ENCODE data around the gene CACNA2D4.

The CACNA2D4 gene

DNA sequence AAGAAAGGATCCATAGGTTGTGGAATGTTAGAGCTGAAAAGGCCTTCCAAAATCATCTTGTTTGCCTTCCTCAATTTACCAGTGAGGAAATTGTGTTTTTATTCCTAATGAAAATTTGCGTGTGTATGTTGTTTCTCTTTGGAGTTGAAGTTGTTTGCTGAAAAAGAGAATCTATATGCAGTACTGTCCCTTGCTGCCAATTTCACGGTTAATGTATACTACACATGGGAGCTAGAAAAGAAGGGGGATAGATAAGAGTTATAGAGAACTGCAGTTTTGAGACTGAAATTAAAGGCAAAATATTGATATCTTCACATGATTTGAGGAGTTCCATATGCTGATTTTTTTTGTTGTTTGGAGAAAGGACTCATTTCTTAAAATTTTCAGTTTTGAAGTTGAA lies 160.1 kb downstream of the CACNA2D4 start:
- TF ChIP-seq, protein P1, sequence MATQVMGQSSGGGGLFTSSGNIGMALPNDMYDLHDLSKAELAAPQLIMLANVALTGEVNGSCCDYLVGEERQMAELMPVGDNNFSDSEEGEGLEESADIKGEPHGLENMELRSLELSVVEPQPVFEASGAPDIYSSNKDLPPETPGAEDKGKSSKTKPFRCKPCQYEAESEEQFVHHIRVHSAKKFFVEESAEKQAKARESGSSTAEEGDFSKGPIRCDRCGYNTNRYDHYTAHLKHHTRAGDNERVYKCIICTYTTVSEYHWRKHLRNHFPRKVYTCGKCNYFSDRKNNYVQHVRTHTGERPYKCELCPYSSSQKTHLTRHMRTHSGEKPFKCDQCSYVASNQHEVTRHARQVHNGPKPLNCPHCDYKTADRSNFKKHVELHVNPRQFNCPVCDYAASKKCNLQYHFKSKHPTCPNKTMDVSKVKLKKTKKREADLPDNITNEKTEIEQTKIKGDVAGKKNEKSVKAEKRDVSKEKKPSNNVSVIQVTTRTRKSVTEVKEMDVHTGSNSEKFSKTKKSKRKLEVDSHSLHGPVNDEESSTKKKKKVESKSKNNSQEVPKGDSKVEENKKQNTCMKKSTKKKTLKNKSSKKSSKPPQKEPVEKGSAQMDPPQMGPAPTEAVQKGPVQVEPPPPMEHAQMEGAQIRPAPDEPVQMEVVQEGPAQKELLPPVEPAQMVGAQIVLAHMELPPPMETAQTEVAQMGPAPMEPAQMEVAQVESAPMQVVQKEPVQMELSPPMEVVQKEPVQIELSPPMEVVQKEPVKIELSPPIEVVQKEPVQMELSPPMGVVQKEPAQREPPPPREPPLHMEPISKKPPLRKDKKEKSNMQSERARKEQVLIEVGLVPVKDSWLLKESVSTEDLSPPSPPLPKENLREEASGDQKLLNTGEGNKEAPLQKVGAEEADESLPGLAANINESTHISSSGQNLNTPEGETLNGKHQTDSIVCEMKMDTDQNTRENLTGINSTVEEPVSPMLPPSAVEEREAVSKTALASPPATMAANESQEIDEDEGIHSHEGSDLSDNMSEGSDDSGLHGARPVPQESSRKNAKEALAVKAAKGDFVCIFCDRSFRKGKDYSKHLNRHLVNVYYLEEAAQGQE (IDR thresholded peaks at IDR 0.05; ENCODE audit: insufficient replicate concordance, low read depth): no peak
- TF ChIP-seq SPI1 (IDR thresholded peaks at IDR 0.05; ENCODE audit: borderline replicate concordance, low read depth) (no peak), POLR2AphosphoS5 (IDR thresholded peaks at IDR 0.05; ENCODE audit: low read depth) (no peak), GABPA (IDR thresholded peaks at IDR 0.05; ENCODE audit: low read depth) (no peak)
- TF ChIP-seq, protein P2, sequence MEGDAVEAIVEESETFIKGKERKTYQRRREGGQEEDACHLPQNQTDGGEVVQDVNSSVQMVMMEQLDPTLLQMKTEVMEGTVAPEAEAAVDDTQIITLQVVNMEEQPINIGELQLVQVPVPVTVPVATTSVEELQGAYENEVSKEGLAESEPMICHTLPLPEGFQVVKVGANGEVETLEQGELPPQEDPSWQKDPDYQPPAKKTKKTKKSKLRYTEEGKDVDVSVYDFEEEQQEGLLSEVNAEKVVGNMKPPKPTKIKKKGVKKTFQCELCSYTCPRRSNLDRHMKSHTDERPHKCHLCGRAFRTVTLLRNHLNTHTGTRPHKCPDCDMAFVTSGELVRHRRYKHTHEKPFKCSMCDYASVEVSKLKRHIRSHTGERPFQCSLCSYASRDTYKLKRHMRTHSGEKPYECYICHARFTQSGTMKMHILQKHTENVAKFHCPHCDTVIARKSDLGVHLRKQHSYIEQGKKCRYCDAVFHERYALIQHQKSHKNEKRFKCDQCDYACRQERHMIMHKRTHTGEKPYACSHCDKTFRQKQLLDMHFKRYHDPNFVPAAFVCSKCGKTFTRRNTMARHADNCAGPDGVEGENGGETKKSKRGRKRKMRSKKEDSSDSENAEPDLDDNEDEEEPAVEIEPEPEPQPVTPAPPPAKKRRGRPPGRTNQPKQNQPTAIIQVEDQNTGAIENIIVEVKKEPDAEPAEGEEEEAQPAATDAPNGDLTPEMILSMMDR (IDR thresholded peaks at IDR 0.05; ENCODE audit: insufficient read depth, low read length): no peak
- no peak for DNase-seq (ENCODE audit: low read depth in 1 of 2, low spot score in 1 of 2)
- H3K27me3 ChIP-seq (ENCODE audit: insufficient read depth, poor library complexity, severe bottlenecking): no peaks in the 10 kb centered on the region
- no peak overlapping the region for H3K27ac ChIP-seq (replicated peaks)
- no peak overlapping the region for H3K4me3 ChIP-seq (replicated peaks; ENCODE audit: insufficient read depth, low read length)

DNA sequence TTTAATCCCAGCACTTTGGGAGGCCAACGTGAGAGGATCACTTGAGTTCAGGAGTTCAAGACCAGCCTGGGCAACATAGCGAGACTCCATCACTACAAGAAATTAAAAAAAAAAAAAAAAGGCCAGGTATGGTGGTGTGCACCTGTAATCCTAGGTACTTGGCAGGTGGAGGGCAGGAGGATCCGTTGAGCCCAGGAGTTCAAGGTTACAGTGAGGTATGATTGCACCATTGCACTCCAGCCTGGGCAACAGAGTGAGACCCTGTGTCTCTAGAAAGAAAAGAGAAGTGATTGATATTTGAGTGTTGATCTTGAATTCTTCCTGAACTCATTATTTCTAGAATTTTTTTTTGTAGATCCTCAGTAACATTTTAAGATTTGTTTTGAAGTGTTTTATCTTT lies 168.2 kb downstream of the CACNA2D4 start:
- TF ChIP-seq, protein P2 (IDR thresholded peaks at IDR 0.05; ENCODE audit: insufficient read depth, low read length): no peak
- TF ChIP-seq, protein P1 (IDR thresholded peaks at IDR 0.05; ENCODE audit: insufficient replicate concordance, low read depth): no peak
- no peak for TF ChIP-seq POLR2AphosphoS5 (IDR thresholded peaks at IDR 0.05; ENCODE audit: low read depth)
- TF ChIP-seq GABPA (IDR thresholded peaks at IDR 0.05; ENCODE audit: low read depth): no peak
- TF ChIP-seq SPI1 (IDR thresholded peaks at IDR 0.05; ENCODE audit: borderline replicate concordance, low read depth): no peak
- Histone ChIP-seq H3K27me3 (ENCODE audit: insufficient read depth, poor library complexity, severe bottlenecking) (no peaks in the 10 kb centered on the region), H3K4me3 (replicated peaks; ENCODE audit: insufficient read depth, low read length) (no peak overlapping the region), H3K27ac (replicated peaks) (no peak overlapping the region)
- DNase-seq (ENCODE audit: low read depth in 1 of 2, low spot score in 1 of 2): no peak

DNA sequence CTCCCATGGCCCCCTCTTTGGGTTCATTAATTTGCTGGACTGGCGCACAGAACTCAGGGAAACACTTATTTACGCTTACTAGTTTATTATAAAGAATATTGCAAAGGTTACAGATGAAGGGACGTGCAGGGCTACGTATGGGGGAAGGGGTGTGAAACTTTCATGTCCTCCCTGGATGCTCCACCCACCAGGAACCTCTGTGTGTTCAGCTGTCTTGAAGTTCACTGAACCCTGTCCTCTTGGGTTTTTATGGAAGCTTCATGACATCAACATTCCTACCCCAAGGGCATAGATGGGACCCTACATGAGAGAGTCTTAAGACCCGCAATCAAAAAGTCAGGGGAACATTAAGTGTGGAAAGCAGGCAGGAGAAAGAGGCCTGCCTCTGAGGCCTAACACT lies 169.4 kb downstream of the CACNA2D4 start:
- Histone ChIP-seq H3K27ac (replicated peaks) (no peak overlapping the region), H3K27me3 (ENCODE audit: insufficient read depth, poor library complexity, severe bottlenecking) (no peaks in the 10 kb centered on the region), H3K4me3 (replicated peaks; ENCODE audit: insufficient read depth, low read length) (no peak overlapping the region)
- TF ChIP-seq GABPA (IDR thresholded peaks at IDR 0.05; ENCODE audit: low read depth) (no peak), POLR2AphosphoS5 (IDR thresholded peaks at IDR 0.05; ENCODE audit: low read depth) (no peak), SPI1 (IDR thresholded peaks at IDR 0.05; ENCODE audit: borderline replicate concordance, low read depth) (no peak)
- TF ChIP-seq, protein P2 (IDR thresholded peaks at IDR 0.05; ENCODE audit: insufficient read depth, low read length): no peak
- TF ChIP-seq, protein P1 (IDR thresholded peaks at IDR 0.05; ENCODE audit: insufficient replicate concordance, low read depth): no peak
- no peak for DNase-seq (ENCODE audit: low read depth in 1 of 2, low spot score in 1 of 2)
